Skeletal muscle cell (primary cell): ENCODE measurements around the gene PSTPIP1.

Experiments used
- DNase-seq: peaks from one replicate; pipeline ENCODE4 v3.0.0-alpha.2; 2010; ENCODE audit warnings: low read depth
- H3K4me3 ChIP-seq: 2 replicates; pipeline ENCODE4 v1.5.1; 2011; ENCODE audit warnings: low read depth, mild to moderate bottlenecking, control low read depth, low read length, moderate library complexity

Gene PSTPIP1

GRCh38 chr15:77083381-77084160 lies 88.6 kb downstream of the PSTPIP1 start:
- DNase-seq, result no peak
- peak overlapping the region; percentile 20 for H3K4me3 ChIP-seq

- DNase-seq, result no peak
- H3K4me3 ChIP-seq, result no peak overlapping the region
Measured at GRCh38 chr15:77084436-77084835, 89.5 kb downstream of the PSTPIP1 start.

GRCh38 chr15:77085297-77085696 lies 90.4 kb downstream of the PSTPIP1 start:
- H3K4me3 ChIP-seq, result no peak overlapping the region
- no peak for DNase-seq
